Measurements from ENCODE around the gene KLHL29. TPM values are rescaled to one million over a fixed set of nuclear protein-coding genes. Genes with fewer than 3 reads are reported as not detected.

Gene KLHL29
- total RNA-seq, 2 donors from 2014 or later, result 1.0 to 2.4 TPM

- no peaks in the 10 kb centered on the region for H3K9me3 Mint-ChIP-seq
- no peaks in the 10 kb centered on the region for H3K4me1 Mint-ChIP-seq
- H3K27ac ChIP-seq (ENCODE audit: low read depth, low read length), result no peak overlapping the region
- H3K27me3 ChIP-seq (ENCODE audit: control insufficient read depth, insufficient read depth, low read length, poor library complexity, severe bottlenecking), result peaks cover 77% of the 10 kb centered on the region
- H3K9me3 ChIP-seq (ENCODE audit: control insufficient read depth, low read length), result no peaks in the 10 kb centered on the region
- H3K27me3 Mint-ChIP-seq (ENCODE audit: insufficient read depth), result peaks cover 76% of the 10 kb centered on the region
- no peak overlapping the region for H3K27ac Mint-ChIP-seq
- no peaks in the 10 kb centered on the region for H3K36me3 ChIP-seq (ENCODE audit: control insufficient read depth, insufficient read depth, low read length)
- H3K36me3 Mint-ChIP-seq (ENCODE audit: low read depth), result no peaks in the 10 kb centered on the region
- H3K4me1 ChIP-seq (ENCODE audit: control insufficient read depth, insufficient read depth, low read length), result no peaks in the 10 kb centered on the region
- H3K9ac ChIP-seq (ENCODE audit: extremely low read depth, low read length, poor library complexity, severe bottlenecking), result no peak overlapping the region
- no peak for TF ChIP-seq CTCF (conservative IDR thresholded peaks at IDR 0.05)
- 0 to 1% methylated on average over 32 to 91 of the region's 91 CpGs for WGBS, 2 experiments (ENCODE audit: insufficient coverage in 1 of 2, insufficient read length in 1 of 2)
- peak; percentile 78 for DNase-seq
- peak overlapping the region; percentile 62 for H3K4me3 Mint-ChIP-seq
- H3K4me3 ChIP-seq (ENCODE audit: low read length), result peak overlapping the region; percentile 80
Observed at GRCh38 chr2:23386339-23387220, 1.6 kb downstream of the KLHL29 start.

DNA sequence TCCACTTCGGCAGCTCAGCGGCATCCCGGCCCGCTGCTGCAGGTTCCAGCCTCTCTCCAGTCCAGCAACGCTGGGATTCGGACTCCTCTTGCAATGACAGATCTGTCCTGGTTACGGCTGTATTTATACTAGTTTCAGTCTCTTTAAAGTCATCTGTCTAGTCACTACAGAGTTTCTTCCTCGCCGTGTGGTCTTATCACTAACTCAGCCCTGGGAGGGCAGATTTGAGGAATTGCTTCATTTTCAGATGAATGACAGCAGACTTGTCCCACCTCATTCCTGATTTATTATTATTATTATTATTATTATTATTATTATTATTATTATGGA lies 2.2 kb downstream of the KLHL29 start:
- Histone ChIP-seq H3K9ac (ENCODE audit: extremely low read depth, low read length, poor library complexity, severe bottlenecking) (no peak overlapping the region), H3K27me3 (ENCODE audit: control insufficient read depth, insufficient read depth, low read length, poor library complexity, severe bottlenecking) (peaks cover 71% of the 10 kb centered on the region), H3K36me3 (ENCODE audit: control insufficient read depth, insufficient read depth, low read length) (no peaks in the 10 kb centered on the region), H3K27ac (ENCODE audit: low read depth, low read length) (no peak overlapping the region), H3K9me3 (ENCODE audit: control insufficient read depth, low read length) (no peaks in the 10 kb centered on the region), H3K4me1 (ENCODE audit: control insufficient read depth, insufficient read depth, low read length) (no peaks in the 10 kb centered on the region), H3K4me3 (ENCODE audit: low read length) (peak overlapping the region; percentile 80)
- H3K4me1 Mint-ChIP-seq, result no peaks in the 10 kb centered on the region
- H3K4me3 Mint-ChIP-seq, result peak overlapping the region; percentile 62
- DNase-seq, result no peak
- H3K27ac Mint-ChIP-seq, result no peak overlapping the region
- 7 to 12% methylated on average over 7 to 9 of the region's 9 CpGs for WGBS, 2 experiments (ENCODE audit: insufficient coverage in 1 of 2, insufficient read length in 1 of 2)
- H3K36me3 Mint-ChIP-seq (ENCODE audit: low read depth), result no peaks in the 10 kb centered on the region
- TF ChIP-seq CTCF (conservative IDR thresholded peaks at IDR 0.05), result no peak
- no peaks in the 10 kb centered on the region for H3K9me3 Mint-ChIP-seq
- peaks cover 71% of the 10 kb centered on the region for H3K27me3 Mint-ChIP-seq (ENCODE audit: insufficient read depth)

GRCh38 chr2:23387845-23388244 lies 2.9 kb downstream of the KLHL29 start:
- no peaks in the 10 kb centered on the region for H3K36me3 ChIP-seq (ENCODE audit: control insufficient read depth, insufficient read depth, low read length)
- H3K4me3 Mint-ChIP-seq, result no peak overlapping the region
- H3K9me3 ChIP-seq (ENCODE audit: control insufficient read depth, low read length), result no peaks in the 10 kb centered on the region
- no peak overlapping the region for H3K4me3 ChIP-seq (ENCODE audit: low read length)
- no peaks in the 10 kb centered on the region for H3K9me3 Mint-ChIP-seq
- no peaks in the 10 kb centered on the region for H3K4me1 Mint-ChIP-seq
- H3K4me1 ChIP-seq (ENCODE audit: control insufficient read depth, insufficient read depth, low read length), result no peaks in the 10 kb centered on the region
- TF ChIP-seq CTCF (conservative IDR thresholded peaks at IDR 0.05), result no peak
- no peak overlapping the region for H3K9ac ChIP-seq (ENCODE audit: extremely low read depth, low read length, poor library complexity, severe bottlenecking)
- no peaks in the 10 kb centered on the region for H3K36me3 Mint-ChIP-seq (ENCODE audit: low read depth)
- no peak overlapping the region for H3K27ac Mint-ChIP-seq
- no peak overlapping the region for H3K27ac ChIP-seq (ENCODE audit: low read depth, low read length)
- 79 to 80% methylated on average over 3 of the region's 3 CpGs for WGBS, 2 experiments (ENCODE audit: insufficient coverage in 1 of 2, insufficient read length in 1 of 2)
- H3K27me3 ChIP-seq (ENCODE audit: control insufficient read depth, insufficient read depth, low read length, poor library complexity, severe bottlenecking), result peaks cover 64% of the 10 kb centered on the region
- H3K27me3 Mint-ChIP-seq (ENCODE audit: insufficient read depth), result peaks cover 64% of the 10 kb centered on the region
- no peak for DNase-seq

All from endodermal cell (in vitro differentiated cells).